SK-N-SH treated with all-trans-retinoic acid at 6 μM for 48 hours (cell line): ENCODE data around the gene GRIP1.

Experiments
- ATAC-seq: fragments of 200-7000 bp; cut with Tn5 transposase; 3 replicates; pipeline ENCODE4 v1.9.1; 2020; ENCODE audit warnings: mild to moderate bottlenecking, moderate library complexity
- ARNTL ChIP-seq: fragments of 450-650 bp; formaldehyde crosslinking; IDR thresholded peaks from 2 replicates; pipeline ENCODE4 v1.5.0; 2020; ENCODE audit warnings: low read depth, mild to moderate bottlenecking, moderate library complexity, borderline replicate concordance
- BACH2 ChIP-seq: fragments of 250-450 bp; sonication (Bioruptor Pico); IDR thresholded peaks from 2 replicates; pipeline ENCODE4 v1.9.0; 2021; ENCODE audit warnings: mild to moderate bottlenecking, borderline replicate concordance
- CREB5 ChIP-seq: fragments of 250-450 bp; sonication (Bioruptor Pico); IDR thresholded peaks from 2 replicates; pipeline ENCODE4 v1.5.1; 2020; ENCODE audit warnings: low read depth, mild to moderate bottlenecking, moderate library complexity
- CSDC2 ChIP-seq: fragments of 250-450 bp; sonication (Bioruptor Pico); IDR thresholded peaks from 2 replicates; pipeline ENCODE4 v1.5.0; 2020; ENCODE audit warnings: mild to moderate bottlenecking, moderate library complexity
- ESRRG ChIP-seq: fragments of 250-450 bp; sonication (Bioruptor Pico); IDR thresholded peaks from 2 replicates; pipeline ENCODE4 v1.6.1; 2021; ENCODE audit warnings: mild to moderate bottlenecking
- GLIS3 ChIP-seq: fragments of 250-450 bp; sonication (Bioruptor Pico); IDR thresholded peaks from 2 replicates; pipeline ENCODE4 v1.5.0; 2020; ENCODE audit warnings: mild to moderate bottlenecking, moderate library complexity
- ISL1 ChIP-seq: fragments of 250-450 bp; sonication (Bioruptor Pico); IDR thresholded peaks from 2 replicates; pipeline ENCODE4 v2.1.2; 2022; ENCODE audit warnings: mild to moderate bottlenecking, moderate library complexity
- OSR1 ChIP-seq: fragments of 250-450 bp; sonication (Bioruptor Pico); IDR thresholded peaks from 2 replicates; pipeline ENCODE4 v1.8.0; 2022; ENCODE audit warnings: moderate library complexity, mild to moderate bottlenecking, inconsistent platforms
- PATZ1 ChIP-seq: fragments of 250-450 bp; sonication (Bioruptor Pico); IDR thresholded peaks from 2 replicates; pipeline ENCODE4 v1.8.0; 2020; ENCODE audit warnings: mild to moderate bottlenecking, moderate library complexity, borderline replicate concordance
- PPARA ChIP-seq: fragments of 250-450 bp; sonication (Bioruptor Pico); IDR thresholded peaks from 2 replicates; pipeline ENCODE4 v1.5.0; 2020; ENCODE audit warnings: mild to moderate bottlenecking, borderline replicate concordance
- RARB ChIP-seq: fragments of 250-450 bp; sonication (Bioruptor Pico); IDR thresholded peaks from 2 replicates; pipeline ENCODE4 v1.8.0; 2021; ENCODE audit warnings: mild to moderate bottlenecking, moderate library complexity
- TCF4 ChIP-seq: fragments of 250-450 bp; sonication (Bioruptor Pico); IDR thresholded peaks from 2 replicates; pipeline ENCODE4 v1.8.0; 2021; ENCODE audit warnings: mild to moderate bottlenecking, moderate library complexity, borderline replicate concordance
- TOX ChIP-seq: fragments of 250-450 bp; sonication (Bioruptor Pico); IDR thresholded peaks from 2 replicates; pipeline ENCODE4 v1.8.0; 2021; ENCODE audit warnings: mild to moderate bottlenecking, moderate library complexity, borderline replicate concordance
- ZC3H10 ChIP-seq: fragments of 250-450 bp; sonication (Bioruptor Pico); IDR thresholded peaks from 2 replicates; pipeline ENCODE4 v1.5.1; 2021; ENCODE audit warnings: mild to moderate bottlenecking, moderate library complexity
- ZFP3 ChIP-seq: fragments of 250-450 bp; sonication (Bioruptor Pico); IDR thresholded peaks from 2 replicates; pipeline ENCODE4 v1.5.0; 2020; ENCODE audit warnings: mild to moderate bottlenecking, moderate library complexity
- ZFP30 ChIP-seq: fragments of 450-650 bp; formaldehyde crosslinking; IDR thresholded peaks from 2 replicates; pipeline ENCODE4 v1.5.0; 2022; ENCODE audit warnings: mild to moderate bottlenecking, moderate library complexity
- ZNF565 ChIP-seq: fragments of 450-650 bp; formaldehyde crosslinking; conservative IDR thresholded peaks from 2 replicates; pipeline ENCODE4 v1.5.0; 2020; ENCODE audit warnings: low read depth, mild to moderate bottlenecking, moderate library complexity
- ZNF70 ChIP-seq: fragments of 450-650 bp; formaldehyde crosslinking; IDR thresholded peaks from 2 replicates; pipeline ENCODE4 v1.5.0; 2020; ENCODE audit warnings: mild to moderate bottlenecking, moderate library complexity
- ZNF8 ChIP-seq: fragments of 450-650 bp; formaldehyde crosslinking; IDR thresholded peaks from 2 replicates; pipeline ENCODE4 v1.5.0; 2020; ENCODE audit warnings: mild to moderate bottlenecking, moderate library complexity
- TF ChIP-seq, protein P1 (sequence below): fragments of 250-450 bp; sonication (Bioruptor Pico); IDR thresholded peaks from 2 replicates; pipeline ENCODE4 v1.8.0; 2021; ENCODE audit warnings: low read depth, mild to moderate bottlenecking, moderate library complexity, borderline replicate concordance
- TF ChIP-seq, protein P2 (sequence below): fragments of 250-450 bp; sonication (Bioruptor Pico); IDR thresholded peaks from 2 replicates; pipeline ENCODE4 v1.5.1; 2021; ENCODE audit warnings: mild to moderate bottlenecking, moderate library complexity
- TF ChIP-seq, protein P3 (sequence below): fragments of 250-450 bp; sonication (Bioruptor Pico); IDR thresholded peaks from 2 replicates; pipeline ENCODE4 v1.5.0; 2020; ENCODE audit warnings: mild to moderate bottlenecking, moderate library complexity

The GRIP1 gene

DNA sequence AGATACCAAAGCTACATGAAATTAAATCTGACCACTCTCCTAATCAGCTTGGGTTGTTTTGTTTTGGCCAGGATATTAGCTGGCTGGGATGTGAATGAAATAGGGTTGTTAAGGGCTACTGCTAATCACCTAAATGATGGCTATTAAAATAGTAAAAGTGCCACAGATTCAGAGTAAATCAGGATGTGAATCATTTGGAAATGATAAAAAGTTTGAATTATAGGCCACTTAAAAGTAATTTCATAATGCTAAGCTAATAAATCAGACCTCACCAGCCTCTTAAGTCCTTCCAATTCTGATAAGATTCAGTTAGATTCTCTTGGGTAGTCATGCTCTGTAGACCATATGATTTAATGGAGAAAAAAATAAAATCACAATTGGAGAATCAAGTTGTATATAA, 364.6 kb downstream of the GRIP1 start (continued):
- TF ChIP-seq TCF4 (CRISPR knock-in tag) (peak; percentile 46; the same call in 1 of the 2 replicates), PPARA (CRISPR knock-in tag) (no peak), TOX (CRISPR knock-in tag) (no peak), ZFP30 (CRISPR knock-in tag) (no peak), ZFP3 (CRISPR knock-in tag) (no peak)
- TF ChIP-seq, protein P1, sequence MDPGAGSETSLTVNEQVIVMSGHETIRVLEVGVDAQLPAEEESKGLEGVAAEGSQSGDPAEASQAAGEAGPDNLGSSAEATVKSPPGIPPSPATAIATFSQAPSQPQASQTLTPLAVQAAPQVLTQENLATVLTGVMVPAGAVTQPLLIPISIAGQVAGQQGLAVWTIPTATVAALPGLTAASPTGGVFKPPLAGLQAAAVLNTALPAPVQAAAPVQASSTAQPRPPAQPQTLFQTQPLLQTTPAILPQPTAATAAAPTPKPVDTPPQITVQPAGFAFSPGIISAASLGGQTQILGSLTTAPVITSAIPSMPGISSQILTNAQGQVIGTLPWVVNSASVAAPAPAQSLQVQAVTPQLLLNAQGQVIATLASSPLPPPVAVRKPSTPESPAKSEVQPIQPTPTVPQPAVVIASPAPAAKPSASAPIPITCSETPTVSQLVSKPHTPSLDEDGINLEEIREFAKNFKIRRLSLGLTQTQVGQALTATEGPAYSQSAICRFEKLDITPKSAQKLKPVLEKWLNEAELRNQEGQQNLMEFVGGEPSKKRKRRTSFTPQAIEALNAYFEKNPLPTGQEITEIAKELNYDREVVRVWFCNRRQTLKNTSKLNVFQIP (CRISPR knock-in tag) = no peak
- TF ChIP-seq, all 23 proteins: peak for 8

GRCh38 chr12:66312189-66312588, 366.7 kb downstream of the GRIP1 start:
- TF ChIP-seq ZNF565 (CRISPR knock-in tag) (no peak), RARB (no peak), ISL1 (CRISPR knock-in tag) (no peak), BACH2 (CRISPR knock-in tag) (no peak), CREB5 (CRISPR knock-in tag) (no peak), ARNTL (CRISPR knock-in tag) (no peak), GLIS3 (CRISPR knock-in tag) (no peak), TCF4 (CRISPR knock-in tag) (no peak), ZNF70 (CRISPR knock-in tag) (no peak), CSDC2 (CRISPR knock-in tag) (no peak), PPARA (CRISPR knock-in tag) (no peak)
- TF ChIP-seq, protein P2, sequence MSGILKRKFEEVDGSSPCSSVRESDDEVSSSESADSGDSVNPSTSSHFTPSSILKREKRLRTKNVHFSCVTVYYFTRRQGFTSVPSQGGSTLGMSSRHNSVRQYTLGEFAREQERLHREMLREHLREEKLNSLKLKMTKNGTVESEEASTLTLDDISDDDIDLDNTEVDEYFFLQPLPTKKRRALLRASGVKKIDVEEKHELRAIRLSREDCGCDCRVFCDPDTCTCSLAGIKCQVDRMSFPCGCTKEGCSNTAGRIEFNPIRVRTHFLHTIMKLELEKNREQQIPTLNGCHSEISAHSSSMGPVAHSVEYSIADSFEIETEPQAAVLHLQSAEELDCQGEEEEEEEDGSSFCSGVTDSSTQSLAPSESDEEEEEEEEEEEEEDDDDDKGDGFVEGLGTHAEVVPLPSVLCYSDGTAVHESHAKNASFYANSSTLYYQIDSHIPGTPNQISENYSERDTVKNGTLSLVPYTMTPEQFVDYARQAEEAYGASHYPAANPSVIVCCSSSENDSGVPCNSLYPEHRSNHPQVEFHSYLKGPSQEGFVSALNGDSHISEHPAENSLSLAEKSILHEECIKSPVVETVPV (CRISPR knock-in tag) = no peak
- TF ChIP-seq, protein P3, sequence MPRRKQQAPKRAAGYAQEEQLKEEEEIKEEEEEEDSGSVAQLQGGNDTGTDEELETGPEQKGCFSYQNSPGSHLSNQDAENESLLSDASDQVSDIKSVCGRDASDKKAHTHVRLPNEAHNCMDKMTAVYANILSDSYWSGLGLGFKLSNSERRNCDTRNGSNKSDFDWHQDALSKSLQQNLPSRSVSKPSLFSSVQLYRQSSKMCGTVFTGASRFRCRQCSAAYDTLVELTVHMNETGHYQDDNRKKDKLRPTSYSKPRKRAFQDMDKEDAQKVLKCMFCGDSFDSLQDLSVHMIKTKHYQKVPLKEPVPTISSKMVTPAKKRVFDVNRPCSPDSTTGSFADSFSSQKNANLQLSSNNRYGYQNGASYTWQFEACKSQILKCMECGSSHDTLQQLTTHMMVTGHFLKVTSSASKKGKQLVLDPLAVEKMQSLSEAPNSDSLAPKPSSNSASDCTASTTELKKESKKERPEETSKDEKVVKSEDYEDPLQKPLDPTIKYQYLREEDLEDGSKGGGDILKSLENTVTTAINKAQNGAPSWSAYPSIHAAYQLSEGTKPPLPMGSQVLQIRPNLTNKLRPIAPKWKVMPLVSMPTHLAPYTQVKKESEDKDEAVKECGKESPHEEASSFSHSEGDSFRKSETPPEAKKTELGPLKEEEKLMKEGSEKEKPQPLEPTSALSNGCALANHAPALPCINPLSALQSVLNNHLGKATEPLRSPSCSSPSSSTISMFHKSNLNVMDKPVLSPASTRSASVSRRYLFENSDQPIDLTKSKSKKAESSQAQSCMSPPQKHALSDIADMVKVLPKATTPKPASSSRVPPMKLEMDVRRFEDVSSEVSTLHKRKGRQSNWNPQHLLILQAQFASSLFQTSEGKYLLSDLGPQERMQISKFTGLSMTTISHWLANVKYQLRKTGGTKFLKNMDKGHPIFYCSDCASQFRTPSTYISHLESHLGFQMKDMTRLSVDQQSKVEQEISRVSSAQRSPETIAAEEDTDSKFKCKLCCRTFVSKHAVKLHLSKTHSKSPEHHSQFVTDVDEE (CRISPR knock-in tag) = no peak
- no peak for ATAC-seq

DNA sequence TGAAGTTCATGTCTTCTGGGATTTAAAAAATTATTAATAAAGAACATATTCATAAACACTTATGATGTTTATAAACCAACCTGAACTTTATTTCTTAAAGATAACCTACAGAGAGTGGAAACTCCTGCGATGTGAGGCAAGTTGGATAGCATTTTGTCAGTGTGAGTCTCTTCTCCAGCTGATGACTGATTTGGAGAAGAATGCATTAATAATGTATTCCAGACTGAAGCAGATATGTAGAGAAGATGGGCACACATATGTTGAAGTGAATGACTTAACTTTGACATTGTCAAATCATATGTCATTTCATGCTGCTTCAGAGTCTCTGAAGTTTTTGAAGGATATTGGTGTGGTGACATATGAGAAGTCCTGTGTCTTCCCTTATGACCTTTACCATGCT, 369.3 kb downstream of the GRIP1 start:
- no peak for TF ChIP-seq ZC3H10 (CRISPR knock-in tag)
- TF ChIP-seq ZNF8 (CRISPR knock-in tag) = no peak
- TF ChIP-seq ESRRG (CRISPR knock-in tag) = no peak
- no peak for TF ChIP-seq ZFP30 (CRISPR knock-in tag)
- no peak for TF ChIP-seq BACH2 (CRISPR knock-in tag)
- TF ChIP-seq PPARA (CRISPR knock-in tag) = no peak
- TF ChIP-seq OSR1 (CRISPR knock-in tag) = no peak
- no peak for TF ChIP-seq ISL1 (CRISPR knock-in tag)

DNA sequence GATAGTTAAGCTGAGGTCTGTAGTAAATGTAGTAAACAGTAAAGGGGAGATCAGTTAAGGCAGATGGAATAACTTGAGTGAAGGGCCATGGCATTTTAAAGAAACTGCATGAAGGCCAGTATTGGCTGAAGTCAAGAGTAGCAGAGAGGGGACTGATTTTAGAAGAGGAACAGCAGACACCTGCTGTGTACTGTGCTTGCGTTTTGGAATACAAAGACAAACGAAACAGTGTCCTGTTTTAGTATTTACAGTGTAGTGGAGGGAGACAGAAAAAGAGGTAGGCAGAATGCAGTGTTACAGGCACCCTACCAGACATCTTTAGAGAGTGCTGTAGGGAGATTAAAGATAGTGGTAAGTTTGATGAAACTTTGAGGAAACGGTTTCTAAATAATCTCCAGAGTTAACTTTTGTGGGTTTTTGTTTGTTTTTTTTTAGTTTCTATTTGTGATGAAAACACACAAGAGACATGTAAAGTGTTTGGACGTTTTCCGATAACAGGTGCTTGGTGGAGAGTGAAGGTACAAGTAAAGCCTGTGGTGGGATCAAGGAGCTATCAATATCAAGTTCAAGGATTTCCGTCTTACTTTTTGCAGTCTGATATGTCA, 374.5 kb downstream of the GRIP1 start:
- ATAC-seq = no peak
- TF ChIP-seq ESRRG (CRISPR knock-in tag) = no peak
- no peak for TF ChIP-seq CREB5 (CRISPR knock-in tag)
- TF ChIP-seq RARB = no peak
- no peak for TF ChIP-seq PATZ1 (CRISPR knock-in tag)
- TF ChIP-seq, protein P1 (CRISPR knock-in tag) = no peak
- TF ChIP-seq ZC3H10 (CRISPR knock-in tag) = no peak
- TF ChIP-seq TCF4 (CRISPR knock-in tag) = no peak
- no peak for TF ChIP-seq PPARA (CRISPR knock-in tag)
- no peak for TF ChIP-seq OSR1 (CRISPR knock-in tag)
- no peak for TF ChIP-seq ZNF8 (CRISPR knock-in tag)
- TF ChIP-seq ARNTL (CRISPR knock-in tag) = no peak
- no peak for TF ChIP-seq ZFP30 (CRISPR knock-in tag)

More for the DNA sequence above, 369.3 kb downstream of the GRIP1 start:
- ATAC-seq = no peak
